OCI-LY7 (cell line): Measurements from ENCODE around the gene EEPD1. TPM values are rescaled to one million over a fixed set of nuclear protein-coding genes. Genes with fewer than 3 reads are reported as not detected.

Experiments used
- BruUV-seq: library from RNA; stranded (reverse); fragments of 400-500 nt; replicated peaks from 2 replicates; lab custom pipeline; 2021; lab: Mats Ljungman, UMichigan
- CTCF ChIA-PET: fragments of 300-600 bp; sonication (Branson Sonifier 250); formaldehyde crosslinking; loops from one replicate; lab custom pipeline; 2022; ENCODE audit warnings: antibody characterized with exemption; ENCODE audit not compliant: unreplicated experiment; lab: Charles Lee
- POLR2A ChIA-PET: fragments of 300-600 bp; sonication (Branson Sonifier 250); formaldehyde crosslinking; loops from one replicate; lab custom pipeline; 2022; ENCODE audit warnings: antibody characterized with exemption; lab: Charles Lee
- DNase-seq: peaks from one replicate; pipeline ENCODE4 v3.0.0-alpha.2; 2015; ENCODE audit warnings: low spot score
- H2AFZ ChIP-seq: fragments of 200-600 bp; sonication (generic), shearing (Covaris generic); 2 replicates; pipeline ENCODE4 v1.6.1; 2014; ENCODE audit warnings: mild to moderate bottlenecking, antibody characterized with exemption, low read length, moderate library complexity
- H3K27ac ChIP-seq: fragments of 200-600 bp; sonication (generic); 2 replicates; pipeline ENCODE4 v1.5.1; 2014; ENCODE audit warnings: mixed run types, low read depth, mild to moderate bottlenecking, moderate library complexity, low read length, inconsistent platforms; ENCODE audit not compliant: poor library complexity, severe bottlenecking
- H3K36me3 ChIP-seq: fragments of 200-600 bp; sonication (generic); 2 replicates; pipeline ENCODE4 v1.6.1; 2014; ENCODE audit warnings: mild to moderate bottlenecking, antibody characterized with exemption, low read length, moderate library complexity, mixed read lengths; ENCODE audit not compliant: insufficient read depth
- H3K4me1 ChIP-seq: fragments of 200-600 bp; sonication (generic); 2 replicates; pipeline ENCODE4 v1.5.1; 2014; ENCODE audit warnings: mild to moderate bottlenecking, low read length; ENCODE audit not compliant: insufficient read depth, poor library complexity, severe bottlenecking
- H3K4me2 ChIP-seq: fragments of 200-600 bp; sonication (generic); 2 replicates; pipeline ENCODE4 v1.6.1; 2014; ENCODE audit warnings: mild to moderate bottlenecking, low read length
- H3K4me3 ChIP-seq: fragments of 200-600 bp; sonication (generic); 2 replicates; pipeline ENCODE4 v1.5.1; 2014; ENCODE audit warnings: mild to moderate bottlenecking, low read depth, low read length; ENCODE audit not compliant: poor library complexity, severe bottlenecking
- H3K79me2 ChIP-seq: fragments of 200-600 bp; sonication (generic); 2 replicates; pipeline ENCODE4 v1.6.1; 2016; ENCODE audit warnings: low read depth, mild to moderate bottlenecking, low read length, moderate library complexity, mixed read lengths; ENCODE audit not compliant: insufficient read depth
- H3K9me2 ChIP-seq: fragments of 200-600 bp; sonication (generic); 2 replicates; pipeline ENCODE4 v1.6.1; 2016; ENCODE audit warnings: mild to moderate bottlenecking, low read length, mixed read lengths; ENCODE audit not compliant: insufficient read depth
- H3K9me3 ChIP-seq: fragments of 200-600 bp; sonication (generic); 2 replicates; pipeline ENCODE4 v1.6.1; 2014; ENCODE audit warnings: mild to moderate bottlenecking, mixed run types, low read length, mixed read lengths
- H4K20me1 ChIP-seq: fragments of 200-600 bp; sonication (generic); 2 replicates; pipeline ENCODE4 v1.6.1; 2014; ENCODE audit warnings: mild to moderate bottlenecking, antibody characterized with exemption, low read length, moderate library complexity, mixed read lengths; ENCODE audit not compliant: insufficient read depth
- EZH2phosphoT487 ChIP-seq: fragments of 200-600 bp; sonication (generic); IDR thresholded peaks from 2 replicates; pipeline ENCODE4 v1.6.1; 2018; ENCODE audit warnings: low read depth, borderline replicate concordance, mild to moderate bottlenecking, mixed run types, antibody characterized with exemption, low read length, moderate library complexity, mixed read lengths
- intact Hi-C: fragments of 100-400 bp; cut with micrococcal nuclease; formaldehyde crosslinking; loops from one replicate; pipeline ENCODE4 v1.10.0; 2022; ENCODE audit not compliant: unreplicated experiment
- total RNA-seq, 2 experiments: library from RNA; depleted of rRNA in 1 of 2; stranded (reverse); fragments of >200 nt in 1 of 2; shearing (Covaris generic) in 1 of 2; gene quantifications; 2 replicates each; pipeline ENCODE4 v1.2.3, GENCODE V29; 2014 to 2022
- TF ChIP-seq, protein P1 (sequence below): fragments of 200-600 bp; sonication (generic); conservative IDR thresholded peaks from 2 replicates; pipeline ENCODE4 v1.5.1; 2014; ENCODE audit warnings: mild to moderate bottlenecking, antibody characterized with exemption, low read length, moderate library complexity, mixed read lengths

EEPD1 gene
- total RNA-seq, 2 experiments from 2014 or later = 1.7 to 8.1 TPM

DNA sequence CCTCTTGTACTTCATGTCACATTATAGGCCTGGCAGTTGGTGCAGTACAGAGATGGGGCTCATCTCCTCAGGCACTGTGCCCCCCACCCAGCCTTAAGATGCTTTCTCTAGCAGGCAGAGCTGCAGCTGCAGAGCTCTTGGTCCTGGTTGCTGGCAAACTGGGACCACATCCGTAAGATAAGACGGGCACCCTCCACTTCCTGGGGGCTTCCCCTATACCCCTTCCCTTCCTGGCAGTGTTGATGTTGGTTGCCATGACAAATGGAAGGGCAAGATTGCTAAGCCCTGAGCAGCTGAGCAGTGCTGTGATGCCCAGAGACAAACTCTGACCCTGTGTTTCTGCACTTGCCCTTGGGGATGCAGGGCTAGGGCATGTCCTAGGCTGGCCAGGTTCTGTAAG is 133.2 kb downstream of the EEPD1 start:
- no TSS peak for BruUV-seq
- Histone ChIP-seq H3K4me1 (peaks cover 66% of the 10 kb centered on the region), H3K4me2 (peak overlapping the region; percentile 43), H3K79me2 (no peaks in the 10 kb centered on the region), H3K27ac (peak overlapping the region; percentile 75), H3K4me3 (no peak overlapping the region), H4K20me1 (no peaks in the 10 kb centered on the region), H3K9me3 (no peaks in the 10 kb centered on the region), H3K9me2 (no peaks in the 10 kb centered on the region), H3K36me3 (no peaks in the 10 kb centered on the region), H2AFZ (peak overlapping the region; percentile 5; the same call in 1 of the 2 replicates)
- CTCF ChIA-PET = interaction anchor here (2.5 kb wide), 1 partner anchor 159 kb away, joined by 7 read pairs; no protein-coding TSS in a partner anchor
- POLR2A ChIA-PET = interaction anchor here (0.9 to 2.3 kb wide), 7 partner anchors 8 to 260 kb away, joined by 3 to 24 read pairs (median 3); no protein-coding TSS in a partner anchor
- TF ChIP-seq EZH2phosphoT487 = no peak
- TF ChIP-seq, protein P1, sequence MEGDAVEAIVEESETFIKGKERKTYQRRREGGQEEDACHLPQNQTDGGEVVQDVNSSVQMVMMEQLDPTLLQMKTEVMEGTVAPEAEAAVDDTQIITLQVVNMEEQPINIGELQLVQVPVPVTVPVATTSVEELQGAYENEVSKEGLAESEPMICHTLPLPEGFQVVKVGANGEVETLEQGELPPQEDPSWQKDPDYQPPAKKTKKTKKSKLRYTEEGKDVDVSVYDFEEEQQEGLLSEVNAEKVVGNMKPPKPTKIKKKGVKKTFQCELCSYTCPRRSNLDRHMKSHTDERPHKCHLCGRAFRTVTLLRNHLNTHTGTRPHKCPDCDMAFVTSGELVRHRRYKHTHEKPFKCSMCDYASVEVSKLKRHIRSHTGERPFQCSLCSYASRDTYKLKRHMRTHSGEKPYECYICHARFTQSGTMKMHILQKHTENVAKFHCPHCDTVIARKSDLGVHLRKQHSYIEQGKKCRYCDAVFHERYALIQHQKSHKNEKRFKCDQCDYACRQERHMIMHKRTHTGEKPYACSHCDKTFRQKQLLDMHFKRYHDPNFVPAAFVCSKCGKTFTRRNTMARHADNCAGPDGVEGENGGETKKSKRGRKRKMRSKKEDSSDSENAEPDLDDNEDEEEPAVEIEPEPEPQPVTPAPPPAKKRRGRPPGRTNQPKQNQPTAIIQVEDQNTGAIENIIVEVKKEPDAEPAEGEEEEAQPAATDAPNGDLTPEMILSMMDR = no peak
- intact Hi-C loops = loop anchor here (1.0 to 10.0 kb wide), 3 partner anchors 94 to 594 kb away; partner anchors contain the start of gene SEPTIN7
- peak; percentile 55 for DNase-seq

DNA sequence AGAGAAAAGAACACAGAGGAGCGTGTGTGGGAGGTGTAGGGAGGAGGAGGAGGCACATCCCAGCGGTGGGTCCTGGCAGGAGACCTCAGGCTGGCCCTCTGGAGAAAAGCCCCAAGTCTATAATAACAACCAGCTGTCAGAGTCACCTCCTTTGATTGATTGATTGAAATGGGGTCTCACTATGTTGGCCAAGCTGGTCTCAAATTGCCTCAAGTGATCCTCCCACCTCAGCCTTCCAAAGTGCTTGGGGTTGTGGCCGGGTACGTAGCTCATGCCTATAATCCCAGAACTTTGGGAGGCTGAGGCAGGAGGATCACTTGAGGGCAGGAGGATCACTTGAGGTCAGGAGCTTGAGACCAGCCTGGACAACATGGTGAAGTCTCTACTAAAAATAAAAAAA is 133.6 kb downstream of the EEPD1 start:
- H3K9me3 ChIP-seq = no peaks in the 10 kb centered on the region
- no TSS peak for BruUV-seq
- peak overlapping the region; percentile 43 for H3K4me2 ChIP-seq
- intact Hi-C loops = loop anchor here (1.0 to 10.0 kb wide), 3 partner anchors 94 to 594 kb away; partner anchors contain the start of gene SEPTIN7
- no peaks in the 10 kb centered on the region for H3K9me2 ChIP-seq
- H2AFZ ChIP-seq = peak overlapping the region; percentile 5; the same call in 1 of the 2 replicates
- no peak for TF ChIP-seq EZH2phosphoT487
- TF ChIP-seq, protein P1 = no peak
- H4K20me1 ChIP-seq = no peaks in the 10 kb centered on the region
- no peaks in the 10 kb centered on the region for H3K36me3 ChIP-seq
- POLR2A ChIA-PET = interaction anchor here (0.7 to 2.3 kb wide), 10 partner anchors 8 to 367 kb away, joined by 3 to 24 read pairs (median 4); no protein-coding TSS in a partner anchor
- no peak overlapping the region for H3K4me3 ChIP-seq
- peaks cover 62% of the 10 kb centered on the region for H3K4me1 ChIP-seq
- no peak for DNase-seq
- no peaks in the 10 kb centered on the region for H3K79me2 ChIP-seq
- peak overlapping the region; percentile 75 for H3K27ac ChIP-seq
- CTCF ChIA-PET = interaction anchor here (0.6 to 2.5 kb wide), 3 partner anchors 19 to 160 kb away, joined by 3 to 7 read pairs (median 5); no protein-coding TSS in a partner anchor
